Muscle layer of duodenum (tissue), 2 donors: Measurements from ENCODE around the gene NR2F2.

Source experiments
- H3K27ac ChIP-seq: one replicate; pipeline ENCODE4 v1.7.0; 2013; ENCODE audit warnings: mild to moderate bottlenecking, low read length
- H3K27me3 ChIP-seq: one replicate; pipeline ENCODE4 v1.7.0; 2013; ENCODE audit warnings: low read depth, mild to moderate bottlenecking, control low read depth, low read length
- H3K36me3 ChIP-seq, 2 donors: one replicate each; pipeline ENCODE4 v1.7.0; 2013; ENCODE audit warnings: low read length in 2 of 2, control low read depth in 1 of 2, mild to moderate bottlenecking in 1 of 2; ENCODE audit not compliant: insufficient read depth in 2 of 2, control insufficient read depth in 1 of 2
- H3K4me1 ChIP-seq, 2 donors: one replicate each; pipeline ENCODE4 v1.7.0; 2013; ENCODE audit warnings: low read length in 2 of 2, mild to moderate bottlenecking in 2 of 2, control low read depth in 1 of 2, moderate library complexity in 1 of 2; ENCODE audit not compliant: insufficient read depth in 2 of 2, control insufficient read depth in 1 of 2
- H3K4me3 ChIP-seq, 2 donors: one replicate each; pipeline ENCODE4 v1.7.0; 2013; ENCODE audit warnings: low read length in 2 of 2, low read depth in 1 of 2, mild to moderate bottlenecking in 1 of 2
- H3K9me3 ChIP-seq, 2 donors: one replicate each; pipeline ENCODE4 v1.7.0; 2013; ENCODE audit warnings: low read length in 2 of 2, control low read depth in 1 of 2, mild to moderate bottlenecking in 1 of 2; ENCODE audit not compliant: control insufficient read depth in 1 of 2
- donor health status: healthy.

Gene NR2F2

DNA sequence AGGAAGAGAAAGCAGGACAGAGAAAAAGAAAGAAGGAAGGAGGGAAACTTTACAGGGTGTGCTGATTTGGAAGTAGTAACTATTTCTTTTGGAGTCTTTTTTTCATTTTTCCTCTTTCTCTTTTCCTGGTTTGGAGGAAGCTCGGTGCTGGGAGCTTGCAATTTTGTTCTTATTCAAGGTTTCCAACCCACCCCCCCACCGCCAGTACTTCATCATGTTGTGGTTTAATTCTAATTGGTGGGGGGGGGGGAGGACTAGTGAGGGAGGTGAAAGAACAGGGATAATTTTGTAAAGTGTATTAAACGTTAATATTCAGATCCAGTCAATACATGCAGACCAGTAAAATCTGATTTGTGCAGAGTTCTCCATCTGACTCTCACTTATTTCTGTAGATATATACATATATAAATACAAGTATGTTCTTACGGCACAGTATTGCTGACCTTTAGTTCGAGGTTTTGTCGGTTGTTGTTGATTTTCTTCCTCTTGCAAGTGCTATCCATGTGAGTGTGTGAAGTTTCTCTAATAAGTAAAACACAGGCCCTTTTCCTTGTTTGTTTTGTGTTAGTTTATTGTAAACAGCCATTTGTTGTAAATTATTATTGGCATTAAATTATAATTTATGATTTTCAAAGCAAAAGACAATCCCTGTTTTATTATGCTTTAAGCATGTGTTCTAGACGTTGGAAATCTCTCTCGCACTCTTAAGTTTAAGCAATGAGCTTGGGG lies 9.3 kb downstream of the NR2F2 start:
- H3K27ac ChIP-seq: peak overlapping the region; percentile 93
- H3K27me3 ChIP-seq: peaks cover 4% of the 10 kb centered on the region
- H3K4me1 ChIP-seq: peaks cover 3 to 12% of the 10 kb centered on the region in 2 donors
- H3K4me3 ChIP-seq: peak overlapping the region; percentile 95 to 98
- H3K9me3 ChIP-seq: no peaks in the 10 kb centered on the region
- peaks cover 0 to 3% of the 10 kb centered on the region in 2 donors for H3K36me3 ChIP-seq

GRCh38 chr15:96340348-96340597 lies 9.8 kb downstream of the NR2F2 start:
- H3K36me3 ChIP-seq: peaks cover 0 to 3% of the 10 kb centered on the region in 2 donors
- peaks cover 3 to 17% of the 10 kb centered on the region in 2 donors for H3K4me1 ChIP-seq
- H3K9me3 ChIP-seq: no peaks in the 10 kb centered on the region
- peak overlapping the region; percentile 93 for H3K27ac ChIP-seq
- H3K27me3 ChIP-seq: peaks cover 4% of the 10 kb centered on the region
- peak overlapping the region; percentile 95 to 98 for H3K4me3 ChIP-seq

DNA sequence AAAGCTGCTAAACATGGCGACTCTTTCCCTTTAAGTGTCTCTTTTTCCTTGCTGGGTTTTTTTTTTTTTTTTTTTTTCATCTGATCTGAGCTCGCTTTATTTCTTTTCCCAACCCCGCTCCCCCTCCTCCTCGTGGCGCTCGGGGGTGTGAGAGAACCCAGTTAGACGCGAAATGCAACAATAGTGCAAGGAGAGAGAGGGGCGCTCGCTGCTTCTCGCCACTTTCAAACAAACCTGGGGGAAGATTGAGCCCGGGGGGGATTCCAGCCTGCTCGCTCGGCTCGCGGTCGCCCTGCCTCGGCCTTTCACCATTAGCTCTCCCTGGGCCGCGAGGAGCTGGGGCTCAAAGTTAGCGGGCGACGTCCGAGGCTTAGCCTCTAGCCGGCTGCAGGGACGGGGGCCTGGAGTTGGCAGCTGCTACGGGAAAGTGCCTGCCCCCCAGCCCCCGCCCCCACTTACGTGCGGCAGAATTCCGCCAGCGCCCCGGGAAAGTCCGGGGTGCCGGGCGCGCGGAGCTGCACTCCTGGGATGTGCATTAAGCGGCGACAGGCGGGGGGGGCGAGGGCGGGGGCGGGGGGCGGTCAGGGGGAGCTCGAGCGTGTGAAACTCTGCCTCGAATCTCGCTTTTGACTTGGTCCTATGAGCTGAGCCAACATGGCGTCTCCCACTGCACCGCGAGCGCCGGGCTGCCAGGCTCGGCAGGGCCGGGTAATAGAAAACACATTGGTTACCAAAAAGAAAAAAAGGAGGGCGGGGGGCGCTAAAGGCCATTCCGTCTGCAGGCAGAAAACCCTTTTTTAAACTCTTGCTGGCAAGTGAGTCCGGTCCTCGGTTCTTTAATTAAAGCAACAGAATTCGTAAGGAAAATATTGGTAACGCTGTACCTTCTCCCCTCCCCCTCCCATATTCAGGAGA lies 10.4 kb downstream of the NR2F2 start:
- H3K4me1 ChIP-seq: peaks cover 3 to 18% of the 10 kb centered on the region in 2 donors
- H3K27me3 ChIP-seq: peaks cover 4% of the 10 kb centered on the region
- peak overlapping the region; percentile 95 to 98 for H3K4me3 ChIP-seq
- no peaks in the 10 kb centered on the region for H3K9me3 ChIP-seq
- H3K27ac ChIP-seq: peak overlapping the region; percentile 93
- H3K36me3 ChIP-seq: peaks cover 0 to 3% of the 10 kb centered on the region in 2 donors

- peaks cover 0 to 3% of the 10 kb centered on the region in 2 donors for H3K36me3 ChIP-seq
- H3K4me3 ChIP-seq: peak overlapping the region; percentile 47 to 95
- no peaks in the 10 kb centered on the region for H3K9me3 ChIP-seq
- peak overlapping the region; percentile 34 for H3K27ac ChIP-seq
- peaks cover 3 to 26% of the 10 kb centered on the region in 2 donors for H3K4me1 ChIP-seq
- peaks cover 4% of the 10 kb centered on the region for H3K27me3 ChIP-seq
Measured at GRCh38 chr15:96341513-96342405, 11.3 kb downstream of the NR2F2 start.

GRCh38 chr15:96342406-96343112 lies 12.1 kb downstream of the NR2F2 start:
- Histone ChIP-seq H3K27ac (peak overlapping the region; percentile 34), H3K4me3 (peak overlapping the region; percentile 28 to 45), H3K27me3 (peaks cover 4% of the 10 kb centered on the region), H3K36me3 (peaks cover 0 to 3% of the 10 kb centered on the region in 2 donors), H3K9me3 (no peaks in the 10 kb centered on the region), H3K4me1 (peaks cover 3 to 32% of the 10 kb centered on the region in 2 donors)

GRCh38 chr15:96343113-96344059 lies 12.9 kb downstream of the NR2F2 start:
- H3K27ac ChIP-seq: peak overlapping the region; percentile 34

DNA sequence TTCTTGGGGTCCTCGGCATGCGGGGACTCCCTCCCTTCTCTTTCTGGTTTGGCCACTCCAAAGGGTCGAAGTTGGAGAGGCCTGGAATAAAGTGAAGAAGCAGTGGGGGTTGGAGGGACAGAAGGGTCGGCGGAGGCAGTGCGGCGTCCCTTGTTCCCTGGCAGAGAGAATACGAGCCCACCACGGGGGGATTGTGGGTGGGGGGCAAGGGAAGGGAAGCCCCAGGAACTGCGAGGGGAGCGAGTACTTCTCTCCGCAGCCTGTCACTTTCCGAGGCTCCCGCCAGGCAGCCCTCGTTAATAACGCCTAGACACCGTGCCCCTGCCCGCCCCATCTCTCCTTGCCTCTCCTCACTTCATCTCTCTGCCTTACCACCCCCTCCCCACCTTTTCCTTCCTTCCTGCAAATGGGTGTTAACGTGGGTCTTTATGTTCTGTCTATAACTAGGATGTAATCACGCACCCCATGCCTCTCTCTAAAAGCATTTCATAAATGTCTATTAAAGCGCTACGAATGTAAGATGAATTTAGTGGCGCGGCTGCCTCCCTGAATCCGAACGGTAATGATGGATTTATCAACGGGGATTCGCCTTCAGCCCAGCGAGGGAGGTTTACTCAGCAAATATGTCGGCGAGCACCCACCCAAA lies 13.7 kb downstream of the NR2F2 start:
- Histone ChIP-seq H3K4me1 (peaks cover 3 to 35% of the 10 kb centered on the region in 2 donors), H3K9me3 (no peaks in the 10 kb centered on the region), H3K27me3 (peaks cover 4% of the 10 kb centered on the region), H3K27ac (peak overlapping the region; percentile 74), H3K36me3 (no peaks in the 10 kb centered on the region), H3K4me3 (peak overlapping the region in 1 of 2 donors; percentile 73)

More at GRCh38 chr15:96343113-96344059, 12.9 kb downstream of the NR2F2 start:
- peaks cover 0 to under 1% of the 10 kb centered on the region in 2 donors for H3K36me3 ChIP-seq
- peaks cover 3 to 35% of the 10 kb centered on the region in 2 donors for H3K4me1 ChIP-seq
- H3K9me3 ChIP-seq: no peaks in the 10 kb centered on the region
- H3K27me3 ChIP-seq: peaks cover 4% of the 10 kb centered on the region
- peak overlapping the region; percentile 28 to 45 for H3K4me3 ChIP-seq

GRCh38 chr15:96344706-96345559 lies 14.4 kb downstream of the NR2F2 start:
- Histone ChIP-seq H3K4me1 (peaks cover 3 to 42% of the 10 kb centered on the region in 2 donors), H3K4me3 (peak overlapping the region; percentile 56 to 73)

More at GRCh38 chr15:96344706-96345559, 14.4 kb downstream of the NR2F2 start:
- Histone ChIP-seq H3K27me3 (peaks cover 4% of the 10 kb centered on the region), H3K36me3 (no peaks in the 10 kb centered on the region), H3K27ac (peak overlapping the region; percentile 74), H3K9me3 (no peaks in the 10 kb centered on the region)
